T1000 (cell line): Measurements from ENCODE around the gene MEX3C.

Experiments used
- DNase-seq: peaks from one replicate; lab custom pipeline; 2025; ENCODE audit warnings: mixed read lengths; lab: John Stamatoyannopoulos, UW

The MEX3C gene

DNA sequence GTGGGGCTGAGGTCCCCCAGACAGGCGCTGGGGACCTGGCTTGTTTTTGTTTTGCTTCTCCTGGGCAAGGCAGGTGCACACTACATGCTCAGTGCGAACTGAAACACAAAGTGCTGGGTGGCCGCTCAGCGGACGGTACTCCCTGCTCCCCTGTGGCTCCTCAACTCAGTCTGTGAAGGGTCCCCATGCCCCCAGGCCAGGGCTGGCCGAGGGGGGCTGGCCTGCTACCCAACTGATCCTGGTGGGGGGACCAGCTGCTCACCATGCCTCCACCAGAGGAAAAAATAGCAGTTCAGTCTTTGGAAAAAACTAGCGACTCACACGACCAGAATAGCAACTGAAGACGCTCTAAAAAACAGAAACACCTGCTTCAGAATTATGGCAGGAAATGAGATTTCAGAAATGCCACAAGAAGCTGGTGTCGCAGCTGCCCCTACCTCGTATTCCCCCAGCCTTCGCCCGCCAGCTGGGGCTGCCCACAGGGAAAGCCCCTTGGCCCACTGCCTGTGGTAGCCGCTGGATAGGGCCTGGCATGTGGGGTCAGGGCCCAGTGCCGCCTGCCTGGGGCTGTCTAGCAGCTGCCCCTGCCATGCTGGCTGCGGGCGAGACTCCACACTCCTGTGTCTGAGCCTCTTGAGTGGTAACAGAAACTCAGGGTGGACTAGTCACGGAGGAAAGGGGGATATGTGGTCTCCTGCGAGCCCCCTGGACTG lies 43.7 kb downstream of the MEX3C start:
- DNase-seq, result no peak

GRCh38 chr18:51151568-51152511 lies 45.6 kb downstream of the MEX3C start:
- no peak for DNase-seq

- DNase-seq, result no peak
Observed at GRCh38 chr18:51151185-51151567, 46.3 kb downstream of the MEX3C start.

DNA sequence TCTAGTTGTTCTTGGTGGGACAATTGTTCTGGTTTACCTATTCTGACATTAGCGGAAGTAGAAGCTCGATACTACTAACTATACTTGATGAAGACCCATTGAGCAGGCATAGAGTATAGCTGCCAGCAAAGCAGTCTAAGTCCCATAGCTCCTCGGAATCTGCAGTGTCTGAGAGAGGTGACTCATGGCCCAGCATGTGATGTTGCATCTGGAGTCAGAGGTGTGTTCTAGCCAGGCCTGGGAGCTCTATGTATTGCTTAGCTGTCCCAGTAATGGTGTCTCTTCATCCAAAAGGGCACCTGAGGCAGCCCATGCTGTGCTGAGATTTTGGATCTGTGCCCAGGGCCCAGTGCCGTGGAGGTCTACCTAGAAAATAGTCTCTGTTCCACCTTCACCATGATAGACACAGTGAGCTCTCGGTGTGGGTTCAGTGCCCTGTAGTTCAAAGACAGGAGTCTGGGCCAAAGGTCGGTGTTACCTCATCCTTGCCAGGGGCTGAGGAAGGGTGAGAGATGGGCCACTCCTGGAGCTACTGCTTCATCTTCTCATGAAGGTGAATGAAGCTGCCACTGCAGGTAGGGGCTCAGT lies 47.3 kb downstream of the MEX3C start:
- no peak for DNase-seq

GRCh38 chr18:51149670-51150069 lies 47.8 kb downstream of the MEX3C start:
- DNase-seq, result no peak

- DNase-seq, result no peak
Observed at GRCh38 chr18:51146909-51147308, 50.6 kb downstream of the MEX3C start.

DNA sequence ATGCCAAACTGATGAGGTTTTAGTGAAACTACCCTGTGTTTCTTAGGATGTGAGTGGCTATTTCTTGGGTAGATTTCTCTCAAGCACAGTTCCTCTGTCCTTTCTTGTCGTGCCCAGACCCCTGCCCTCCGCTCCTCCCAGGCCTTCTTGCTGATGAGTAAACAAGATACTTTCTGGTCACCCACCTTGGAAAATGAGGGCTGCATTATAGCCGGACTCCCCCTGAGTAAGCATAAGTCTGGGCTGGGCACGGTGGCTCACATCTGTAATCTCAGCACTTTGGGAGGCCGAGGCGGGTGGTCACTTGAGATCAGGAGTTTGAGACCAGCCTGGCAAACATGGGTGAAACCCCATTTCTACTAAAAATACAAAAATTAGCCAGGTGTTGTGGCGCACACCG lies 58.5 kb downstream of the MEX3C start:
- DNase-seq, result no peak

- no peak for DNase-seq
Observed at GRCh38 chr18:51137891-51138290, 59.6 kb downstream of the MEX3C start.

DNA sequence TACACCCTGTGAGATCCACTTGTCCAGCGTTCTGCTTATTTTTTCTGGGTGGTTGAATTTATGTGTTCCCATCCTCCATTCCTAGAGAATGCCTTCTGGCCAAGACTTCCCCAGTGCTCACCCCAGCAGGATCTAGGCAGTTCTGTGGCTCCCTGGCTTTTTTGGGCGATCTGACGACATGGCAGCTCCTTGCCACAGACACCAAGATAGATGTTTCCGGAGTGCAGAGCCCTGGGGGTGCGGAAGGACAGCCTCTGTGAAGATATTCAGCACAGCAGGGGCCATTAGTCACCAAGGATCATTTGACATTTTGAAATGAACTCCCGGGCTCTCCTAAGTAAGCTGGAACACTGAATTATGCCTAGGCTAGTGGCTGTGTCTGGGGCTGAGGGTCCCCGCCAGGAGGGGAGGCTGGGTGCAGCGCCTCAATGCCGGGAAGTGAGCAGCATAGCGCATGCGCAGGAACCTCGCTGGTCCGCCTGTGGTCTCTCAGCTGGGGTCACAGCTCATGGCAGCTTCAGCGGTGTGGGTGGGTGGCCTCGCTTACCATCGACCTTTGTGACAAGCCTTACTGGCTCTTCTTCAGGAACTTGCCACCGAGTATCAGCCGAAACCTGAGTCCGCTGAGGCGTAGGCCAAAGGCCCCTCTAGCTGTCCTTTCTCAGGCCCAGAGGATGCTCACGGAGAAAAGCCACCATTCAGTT lies 60.3 kb downstream of the MEX3C start:
- peak; percentile 16 for DNase-seq

DNA sequence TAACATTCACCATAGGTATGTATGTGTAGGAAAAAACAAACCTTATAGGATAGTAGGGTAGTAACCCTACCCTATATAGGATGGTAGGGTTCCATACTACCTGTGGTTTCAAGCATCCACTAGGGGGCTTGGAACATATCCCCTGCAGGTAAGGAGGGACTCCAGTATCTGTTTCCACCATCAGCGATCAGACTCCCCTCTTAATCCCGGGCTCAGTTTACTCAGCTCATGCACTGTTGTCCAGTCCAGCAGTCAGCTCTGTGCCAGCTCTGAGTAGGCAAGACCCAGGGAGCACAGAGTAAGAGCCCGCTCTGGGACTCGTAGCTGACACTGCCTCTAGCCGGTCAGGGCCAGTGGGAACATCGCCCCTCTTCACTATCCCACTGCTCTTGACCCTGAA lies 61.7 kb downstream of the MEX3C start:
- DNase-seq, result no peak

GRCh38 chr18:51135364-51135763 lies 62.1 kb downstream of the MEX3C start:
- DNase-seq, result no peak

DNA sequence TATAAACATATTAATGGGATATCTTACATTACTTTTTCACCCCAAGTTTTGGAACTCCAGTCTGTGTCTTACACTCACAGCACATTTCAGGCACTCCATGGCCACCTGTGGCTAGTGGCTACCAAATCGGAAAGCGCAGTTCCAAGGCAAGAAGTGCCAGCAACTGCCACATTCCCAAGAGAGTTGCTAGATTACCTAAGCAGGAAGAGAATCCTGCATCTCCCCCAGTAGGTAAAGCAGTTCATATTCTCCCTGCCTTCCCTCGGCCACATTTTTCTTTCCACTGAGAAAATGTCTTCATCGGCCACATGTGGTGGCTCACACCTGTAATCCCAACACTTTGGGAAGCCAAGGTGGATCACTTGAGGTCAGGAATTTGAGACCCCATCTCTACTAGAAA lies 62.8 kb downstream of the MEX3C start:
- no peak for DNase-seq

- no peak for DNase-seq
Observed at GRCh38 chr18:51133580-51134160, 63.8 kb downstream of the MEX3C start.

DNA sequence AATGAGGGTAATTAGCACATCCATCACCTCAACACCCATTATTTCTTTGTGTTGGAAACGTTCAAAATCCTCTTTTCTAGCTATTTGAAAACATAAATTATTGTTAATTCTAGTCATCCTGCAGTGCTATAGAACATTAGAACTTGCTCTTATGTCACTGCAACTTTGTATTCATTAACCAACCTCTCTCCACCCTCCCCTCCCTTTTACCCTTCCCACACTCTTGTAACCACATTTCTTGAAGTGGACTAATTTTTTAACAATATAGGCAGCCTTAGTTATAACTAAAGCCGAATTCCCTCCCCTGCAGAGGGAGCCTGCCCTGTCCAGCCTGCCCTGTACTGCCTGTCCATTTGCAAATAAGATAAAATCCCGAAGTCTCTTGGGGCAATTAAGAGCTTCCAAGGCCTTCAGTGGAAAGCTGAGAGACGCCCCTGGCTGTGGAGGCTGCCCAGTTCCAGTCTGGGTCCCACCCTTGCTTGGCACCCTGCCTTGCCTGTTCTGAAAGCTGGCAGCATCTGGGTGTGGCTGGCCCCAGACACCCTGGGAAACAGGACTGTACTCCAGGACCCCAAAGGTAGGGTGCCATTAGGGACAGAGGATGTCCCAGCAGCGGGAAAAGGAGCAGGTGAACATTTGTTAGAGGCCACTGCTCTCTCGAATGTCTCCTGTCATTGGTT lies 65.1 kb downstream of the MEX3C start:
- DNase-seq, result no peak

GRCh38 chr18:51128533-51128932 lies 68.9 kb downstream of the MEX3C start:
- DNase-seq, result no peak

DNA sequence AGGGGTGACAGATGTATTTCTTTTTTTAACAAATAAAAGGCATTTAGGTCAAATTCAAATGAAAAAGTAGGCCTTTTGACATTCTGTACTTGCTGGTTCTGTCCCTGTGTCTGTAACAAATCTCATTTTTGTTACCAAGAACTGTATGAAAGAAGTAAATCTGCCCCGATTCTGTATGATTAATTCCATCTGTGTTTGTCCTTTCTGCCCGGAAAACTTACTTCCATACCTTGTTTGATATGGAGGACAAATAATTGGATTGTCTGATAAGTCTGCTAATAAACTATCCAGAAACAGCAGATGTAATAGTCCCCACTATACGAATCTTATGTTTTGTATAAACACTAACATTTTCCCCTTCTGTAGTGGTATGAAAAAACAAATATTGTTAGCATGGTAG lies 69.8 kb downstream of the MEX3C start:
- DNase-seq, result no peak

DNA sequence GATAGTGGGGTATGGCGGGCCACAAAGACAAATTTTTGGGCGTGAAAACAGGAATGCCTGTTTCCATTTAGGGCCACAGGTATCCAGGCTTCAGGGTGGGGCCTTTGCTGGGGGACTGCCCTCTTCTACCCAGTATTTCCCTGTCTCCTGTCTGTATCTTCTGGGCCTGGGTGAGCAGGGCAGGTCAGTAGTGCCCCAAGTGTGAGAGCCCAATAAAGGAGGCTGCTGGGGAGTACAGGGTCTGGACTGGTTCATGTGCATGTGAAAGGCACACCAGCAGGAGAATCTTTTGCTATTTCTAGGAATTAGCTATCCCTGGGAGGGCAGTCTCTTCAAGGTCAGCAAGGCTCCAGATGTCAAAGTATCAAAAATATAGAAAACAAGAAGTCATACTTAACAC lies 71.5 kb downstream of the MEX3C start:
- DNase-seq, result no peak
